ENCODE data around the gene IP6K3. TPM values are rescaled to one million over a fixed set of nuclear protein-coding genes. Genes with fewer than 3 reads are reported as not detected.
A peak's percentile ranks its signal among the peaks of the same experiment; 100 is the strongest.

Gene IP6K3
- total RNA-seq, 2 donors from 2014 or later, result 2.5 to 3.1 TPM

- TF ChIP-seq POLR2AphosphoS5 (IDR thresholded peaks at IDR 0.05), result peak; percentile 91
- TF ChIP-seq POLR2A (IDR thresholded peaks at IDR 0.05), result peak; percentile 59
- TF ChIP-seq CTCF (IDR thresholded peaks at IDR 0.05), result peak in 3 of 4 experiments; percentile 77 to 93 (median 90)
- DNase-seq (ENCODE audit: low spot score), result peak; percentile 97
- no peaks in the 10 kb centered on the region for H3K36me3 ChIP-seq
- H3K4me1 ChIP-seq (replicated peaks), result peaks cover 18% of the 10 kb centered on the region
- no peaks in the 10 kb centered on the region for H3K9me3 ChIP-seq
- peak within 1 kb of the TSS; percentile 91 to 92 for H3K27ac ChIP-seq
- H3K4me3 ChIP-seq, result peak within 1 kb of the TSS; percentile 75 to 84
- no peaks in the 10 kb centered on the region for H3K27me3 ChIP-seq (replicated peaks; ENCODE audit: insufficient read depth)
- intact Hi-C loops (cut with DNase I), result loop anchor here (5.0 kb wide), 1 partner anchor 51 kb away; no protein-coding TSS in a partner anchor
- WGBS, result 1% methylated on average over 65 of the region's 73 CpGs
These were observed 35.3 kb downstream of the IP6K3 start, which contains the start of gene UQCC2 for GRCh38 chr6:33711140-33712129. Gene UQCC2 (minus strand): TSS chr6:33711700. CDS start chr6:33711686, 14 bp downstream.

GRCh38 chr6:33710296-33711121, 36.2 kb downstream of the IP6K3 start:
- intact Hi-C loops (cut with DNase I), result loop anchor here (5.0 kb wide), 1 partner anchor 52 kb away; no protein-coding TSS in a partner anchor
- Histone ChIP-seq H3K27me3 (replicated peaks; ENCODE audit: insufficient read depth) (no peaks in the 10 kb centered on the region), H3K27ac (peak overlapping the region in 1 of 2 donors; percentile 92), H3K9me3 (no peaks in the 10 kb centered on the region), H3K36me3 (no peaks in the 10 kb centered on the region), H3K4me3 (peak overlapping the region; percentile 75 to 84), H3K4me1 (replicated peaks) (peaks cover 13% of the 10 kb centered on the region)
- 81% methylated on average over 15 of the region's 15 CpGs for WGBS
- no peak for DNase-seq (ENCODE audit: low spot score)
- no peak for TF ChIP-seq POLR2AphosphoS5 (IDR thresholded peaks at IDR 0.05)
- no peak for TF ChIP-seq POLR2A (IDR thresholded peaks at IDR 0.05)
- no peak for TF ChIP-seq CTCF (IDR thresholded peaks at IDR 0.05)

GRCh38 chr6:33709605-33710295, 37.0 kb downstream of the IP6K3 start:
- Histone ChIP-seq H3K36me3 (no peaks in the 10 kb centered on the region), H3K27me3 (replicated peaks; ENCODE audit: insufficient read depth) (no peaks in the 10 kb centered on the region), H3K4me1 (replicated peaks) (peaks cover 13% of the 10 kb centered on the region), H3K27ac (no peak overlapping the region), H3K9me3 (no peaks in the 10 kb centered on the region), H3K4me3 (no peak overlapping the region)
- DNase-seq (ENCODE audit: low spot score), result no peak
- WGBS, result 78% methylated on average over 10 of the region's 10 CpGs
- intact Hi-C loops (cut with DNase I), result loop anchor here (5.0 kb wide), 1 partner anchor 53 kb away; no protein-coding TSS in a partner anchor
- no peak for TF ChIP-seq POLR2A (IDR thresholded peaks at IDR 0.05)
- no peak for TF ChIP-seq CTCF (IDR thresholded peaks at IDR 0.05)
- no peak for TF ChIP-seq POLR2AphosphoS5 (IDR thresholded peaks at IDR 0.05)

GRCh38 chr6:33708516-33709204, 38.0 kb downstream of the IP6K3 start:
- no peak overlapping the region for H3K27ac ChIP-seq
- no peak for TF ChIP-seq CTCF (IDR thresholded peaks at IDR 0.05)
- TF ChIP-seq POLR2AphosphoS5 (IDR thresholded peaks at IDR 0.05), result no peak
- no peak for TF ChIP-seq POLR2A (IDR thresholded peaks at IDR 0.05)
- H3K27me3 ChIP-seq (replicated peaks; ENCODE audit: insufficient read depth), result no peaks in the 10 kb centered on the region
- H3K4me3 ChIP-seq, result no peak overlapping the region
- peaks cover 13% of the 10 kb centered on the region for H3K4me1 ChIP-seq (replicated peaks)
- no peaks in the 10 kb centered on the region for H3K36me3 ChIP-seq
- no peak for DNase-seq (ENCODE audit: low spot score)
- H3K9me3 ChIP-seq, result no peaks in the 10 kb centered on the region
- WGBS, result 89% methylated on average over 10 of the region's 10 CpGs
- intact Hi-C loops (cut with DNase I), result no loop called here
